Cardiac muscle cell (in vitro differentiated cells and primary cell): ENCODE data around the gene NMRK2. TPM values are rescaled to one million over a fixed set of nuclear protein-coding genes. Genes with fewer than 3 reads are reported as not detected.
"Not testable (repeated sequence)": the region's sequence is repeated elsewhere in the genome, so short reads cannot be mapped to it uniquely, and the experiment has no call there.

ENCODE experiments used
- DNase-seq, 2 donors: peaks; one replicate each; pipeline versions ENCODE4 v3.0.0 to v3.0.0-alpha.2; 2010 to 2017; ENCODE audit warnings: low read depth in 1 of 2, low spot score in 1 of 2
- H3K27ac ChIP-seq: fragments of 200-600 bp; sonication (generic); 2 replicates; pipeline ENCODE4 v1.5.1; 2016
- H3K27me3 ChIP-seq: fragments of 200-600 bp; sonication (generic); 2 replicates; pipeline ENCODE4 v1.6.0; 2016; ENCODE audit warnings: control low read depth
- H3K36me3 ChIP-seq: fragments of 200-600 bp; sonication (generic); 2 replicates; pipeline ENCODE4 v1.5.1; 2016; ENCODE audit warnings: control low read depth
- H3K4me1 ChIP-seq: fragments of 200-600 bp; sonication (generic); 2 replicates; pipeline ENCODE4 v1.8.1; 2017; ENCODE audit warnings: low read depth, mild to moderate bottlenecking, mixed run types
- H3K4me3 ChIP-seq: fragments of 200-600 bp; sonication (generic); 2 replicates; pipeline ENCODE4 v1.5.1; 2016; ENCODE audit warnings: mild to moderate bottlenecking
- H3K9me3 ChIP-seq: fragments of 200-600 bp; sonication (generic); 2 replicates; pipeline ENCODE4 v1.5.1; 2017; ENCODE audit warnings: low read depth, mild to moderate bottlenecking, control low read depth
- CTCF ChIP-seq: IDR thresholded peaks from 2 replicates; pipeline ENCODE4 v1.5.1; 2012; ENCODE audit warnings: low read depth, mild to moderate bottlenecking, low read length
- polyA plus RNA-seq: library from polyadenylated mRNA; unstranded; fragments of >200 nt; fragmentation: Nextera tagmentation; extraction: Ambion mirVana; gene quantifications from 2 replicates; pipeline ENCODE4 v1.2.1, GENCODE V29; 2016
- total RNA-seq: library from RNA; depleted of rRNA; stranded (reverse); fragments of >200 nt; gene quantifications from 2 replicates; pipeline ENCODE4 v1.2.3, GENCODE V29; 2016

The NMRK2 gene
- total and polyA plus RNA-seq, 2 experiments from 2014 or later: 32.9 to 39.4 TPM

- H3K27ac ChIP-seq: peak overlapping the region; percentile 97
- no peak for DNase-seq
- no peaks in the 10 kb centered on the region for H3K27me3 ChIP-seq
- TF ChIP-seq CTCF: no peak
- no peak overlapping the region for H3K4me3 ChIP-seq
- no peaks in the 10 kb centered on the region for H3K9me3 ChIP-seq
- H3K4me1 ChIP-seq: peaks cover 18% of the 10 kb centered on the region
- H3K36me3 ChIP-seq: no peaks in the 10 kb centered on the region
These were observed 17.4 kb downstream of the NMRK2 start for GRCh38 chr19:3949997-3950859.

DNA sequence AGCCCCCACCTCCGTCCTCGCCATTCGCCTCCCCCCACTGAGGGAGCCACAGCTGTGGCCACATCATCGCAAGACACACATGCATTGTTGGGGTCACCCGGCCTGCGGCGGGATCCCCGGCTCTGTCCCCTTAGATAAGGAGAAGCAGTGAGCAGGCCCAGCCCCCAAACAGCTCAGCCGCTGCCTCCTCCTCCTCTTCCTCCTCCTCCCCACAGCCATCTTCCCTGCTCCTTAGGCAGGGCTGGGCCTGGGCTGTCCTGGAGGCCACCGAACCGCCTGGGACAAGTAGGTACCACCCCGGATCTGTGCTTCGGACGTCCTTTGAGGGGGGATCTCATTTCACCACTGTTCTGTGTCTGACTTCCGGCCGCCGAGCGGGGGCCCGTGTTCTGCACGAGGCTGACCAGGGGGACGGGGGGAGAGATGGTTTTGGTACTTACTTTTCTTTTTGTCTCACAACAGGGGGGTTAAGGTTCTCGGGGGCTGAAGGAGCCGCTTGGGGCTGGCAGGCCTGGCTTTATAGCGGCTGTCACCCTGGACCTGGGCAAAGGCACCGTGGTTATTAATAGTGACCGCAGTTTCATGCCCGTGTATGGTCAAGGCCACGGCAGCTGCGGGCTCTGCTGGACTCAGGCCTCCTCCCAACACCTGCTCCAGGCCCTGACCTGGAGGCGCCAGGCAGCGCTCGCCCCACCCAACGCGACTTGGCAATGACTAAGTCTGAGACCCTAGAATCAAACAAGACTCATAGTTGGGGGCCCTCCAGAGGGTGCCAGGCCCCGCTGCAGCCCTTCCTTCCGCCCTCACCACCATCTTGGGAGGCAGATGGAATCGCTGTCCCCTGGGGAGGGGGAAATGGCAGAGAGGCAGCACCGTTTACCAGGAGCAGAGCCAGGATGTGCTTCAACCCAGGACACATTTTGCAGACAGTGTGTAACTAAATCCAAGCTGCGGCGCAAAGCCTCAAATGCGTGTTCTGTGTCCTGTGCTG, 18.3 kb downstream of the NMRK2 start:
- peak in 1 of 2 donors; percentile 56 for DNase-seq
- TF ChIP-seq CTCF: no peak
- H3K4me3 ChIP-seq: no peak overlapping the region
- peak overlapping the region; percentile 97 for H3K27ac ChIP-seq
- no peaks in the 10 kb centered on the region for H3K27me3 ChIP-seq
- H3K36me3 ChIP-seq: no peaks in the 10 kb centered on the region
- H3K9me3 ChIP-seq: no peaks in the 10 kb centered on the region
- H3K4me1 ChIP-seq: peaks cover 18% of the 10 kb centered on the region

DNA sequence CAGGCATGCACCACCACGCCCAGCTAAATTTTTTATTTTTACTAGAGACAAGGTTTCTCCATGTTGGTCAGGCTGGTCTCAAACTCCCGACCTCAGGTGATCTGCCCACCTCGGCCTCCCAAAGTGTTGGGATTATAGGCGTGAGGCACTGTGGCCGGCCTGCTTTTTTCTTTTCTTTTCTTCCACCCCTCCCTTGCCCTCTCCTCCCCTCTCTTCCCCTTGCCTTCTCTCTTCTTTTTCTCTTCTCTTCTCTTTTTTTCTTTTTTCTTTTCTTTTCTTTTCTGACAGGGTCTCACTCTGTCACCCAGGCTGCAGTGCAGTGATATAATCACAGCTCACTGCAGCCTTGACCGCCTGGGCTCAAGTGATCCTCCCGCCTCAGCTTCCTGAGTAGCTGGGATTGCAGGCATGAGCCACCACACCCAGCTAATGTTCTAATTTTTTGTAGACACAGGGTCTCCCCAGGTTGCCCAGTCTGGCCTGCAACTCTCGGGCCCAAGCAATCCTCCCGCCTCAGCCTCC, 19.9 kb downstream of the NMRK2 start:
- not testable (repeated sequence) for H3K36me3 ChIP-seq, H3K9me3 ChIP-seq, H3K4me3 ChIP-seq, DNase-seq, H3K27me3 ChIP-seq
- H3K4me1 ChIP-seq: peaks cover 18% of the 10 kb centered on the region
- H3K27ac ChIP-seq: peak overlapping the region; percentile 79

GRCh38 chr19:3954107-3954506, 21.2 kb downstream of the NMRK2 start:
- Histone ChIP-seq H3K27ac (no peak overlapping the region), H3K4me3 (no peak overlapping the region), H3K4me1 (peaks cover 18% of the 10 kb centered on the region), H3K36me3 (peaks cover 11% of the 10 kb centered on the region), H3K27me3 (no peaks in the 10 kb centered on the region), H3K9me3 (no peaks in the 10 kb centered on the region)
- TF ChIP-seq CTCF: no peak
- DNase-seq: no peak

DNA sequence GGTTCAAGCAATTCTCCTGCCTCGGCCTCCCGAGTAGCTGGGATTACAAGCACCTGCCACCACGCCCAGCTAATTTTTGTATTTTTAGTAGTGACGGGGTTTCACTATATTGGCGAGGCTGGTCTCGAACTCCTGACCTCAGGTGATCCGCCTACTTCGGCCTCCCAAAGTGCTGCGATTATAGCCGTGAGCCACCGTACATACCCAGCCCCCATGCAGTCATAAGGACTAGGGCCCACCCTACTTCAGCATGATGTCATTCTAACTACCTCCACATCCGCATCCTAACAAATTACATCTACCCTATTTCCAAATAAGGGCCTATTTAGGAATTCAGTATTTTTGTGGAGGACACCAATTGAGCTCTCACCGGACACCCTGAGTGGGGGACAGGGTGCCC, 22.4 kb downstream of the NMRK2 start:
- DNase-seq, H3K4me3 ChIP-seq, H3K27me3 ChIP-seq, H3K9me3 ChIP-seq, H3K27ac ChIP-seq: not testable (repeated sequence)
- Histone ChIP-seq H3K36me3 (peaks cover 21% of the 10 kb centered on the region), H3K4me1 (peaks cover 16% of the 10 kb centered on the region)

DNA sequence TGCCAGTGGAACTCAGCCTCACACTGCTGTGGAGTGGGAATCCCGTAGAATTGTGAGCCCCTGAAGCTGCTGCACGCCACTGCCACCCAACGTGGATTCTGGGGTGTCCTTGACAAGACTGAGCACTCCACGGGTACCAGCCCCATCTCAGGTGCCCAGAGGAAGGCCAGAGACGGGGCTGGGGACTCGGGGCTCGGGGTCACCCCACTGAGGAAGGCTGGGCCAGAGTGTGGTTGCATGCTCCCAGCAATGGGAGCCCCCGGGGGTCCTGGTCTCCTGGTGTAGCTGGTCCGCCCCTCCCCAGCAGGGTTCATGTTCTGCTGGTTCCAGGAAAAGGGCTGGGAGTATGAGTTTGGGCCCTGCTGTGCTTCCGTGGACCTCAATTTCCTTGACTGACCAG, 22.8 kb downstream of the NMRK2 start:
- Histone ChIP-seq H3K27me3 (no peaks in the 10 kb centered on the region), H3K36me3 (peaks cover 23% of the 10 kb centered on the region), H3K9me3 (no peaks in the 10 kb centered on the region), H3K4me3 (no peak overlapping the region), H3K27ac (peak overlapping the region; percentile 17), H3K4me1 (peaks cover 12% of the 10 kb centered on the region)
- no peak for DNase-seq
- TF ChIP-seq CTCF: no peak
